ENCODE results near the gene AQP12A. TPM values are rescaled to one million over a fixed set of nuclear protein-coding genes. Genes with fewer than 3 reads are reported as not detected.
"Not testable (repeated sequence)": the region's sequence is repeated elsewhere in the genome, so short reads cannot be mapped to it uniquely, and the experiment has no call there.

AQP12A gene
- not detected for total RNA-seq

GRCh38 chr2:240691631-240692420, at the start of gene AQP12A:
Gene AQP12A (plus strand): TSS chr2:240691866. CDS start chr2:240691914, 48 bp downstream.
- peak; percentile 49 for DNase-seq (ENCODE audit: low spot score)
- intact Hi-C loops (cut with DNase I); ATAC-seq: not testable (repeated sequence)

DNA sequence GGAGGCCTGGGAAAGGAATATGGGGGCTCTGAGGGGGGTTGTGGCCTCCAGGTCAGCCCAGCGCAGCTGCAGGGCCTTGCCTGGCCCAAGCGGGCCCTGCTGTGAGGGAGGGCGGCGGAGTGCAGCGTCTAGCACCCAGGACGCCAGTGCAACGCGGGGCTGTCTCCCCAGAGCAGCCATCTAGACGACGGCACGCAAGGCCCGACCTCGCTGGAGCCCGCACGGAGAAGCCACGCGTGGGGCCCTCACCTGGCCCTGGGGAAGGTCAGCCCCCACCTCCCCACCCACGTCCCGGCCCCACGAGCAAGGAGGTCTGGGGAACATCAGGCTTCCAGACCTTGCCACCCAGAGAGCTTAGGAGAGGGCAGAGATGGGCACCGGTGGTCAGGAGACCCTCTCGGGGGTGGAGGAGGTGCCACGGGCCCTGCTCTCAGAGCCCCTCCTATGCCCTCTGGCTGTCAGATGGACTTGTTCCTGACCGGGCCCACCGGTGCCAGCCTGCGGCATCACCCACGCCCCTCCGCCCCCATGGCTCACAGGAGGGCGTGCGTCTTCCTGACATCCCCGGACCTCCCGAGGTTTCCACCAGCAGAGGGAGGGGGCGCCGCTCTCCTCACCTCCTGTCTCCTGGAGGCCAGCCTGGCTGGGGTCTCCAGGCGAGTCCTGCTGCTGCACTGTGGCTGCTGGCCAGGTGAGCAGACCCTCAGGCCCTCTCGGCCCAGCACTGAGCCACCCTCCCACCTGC, 49.4 kb upstream of the AQP12A start:
- ATAC-seq (no peak), DNase-seq (ENCODE audit: low spot score) (no peak)
- intact Hi-C loops (cut with DNase I), result no loop called here

DNA sequence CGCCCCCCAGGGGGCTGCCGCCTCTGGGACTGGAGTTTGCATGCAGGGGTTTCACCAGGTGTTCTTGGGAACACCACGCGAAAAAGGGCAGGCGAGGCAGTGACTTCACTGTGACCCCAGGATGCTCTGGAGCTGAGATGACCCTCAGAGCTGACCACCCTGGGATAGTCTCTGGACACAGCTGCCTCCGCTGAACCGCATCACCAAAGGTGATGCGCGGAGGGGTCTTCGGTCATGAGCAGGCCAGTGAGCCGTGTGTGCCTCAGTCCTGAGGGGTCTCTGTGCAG, 48.9 kb upstream of the AQP12A start:
- intact Hi-C loops (cut with DNase I), result no loop called here
- ATAC-seq, result no peak
- no peak for DNase-seq (ENCODE audit: low spot score)

GRCh38 chr2:240643093-240643810, 48.4 kb upstream of the AQP12A start:
- ATAC-seq (no peak), DNase-seq (ENCODE audit: low spot score) (no peak)
- intact Hi-C loops (cut with DNase I), result no loop called here

DNA sequence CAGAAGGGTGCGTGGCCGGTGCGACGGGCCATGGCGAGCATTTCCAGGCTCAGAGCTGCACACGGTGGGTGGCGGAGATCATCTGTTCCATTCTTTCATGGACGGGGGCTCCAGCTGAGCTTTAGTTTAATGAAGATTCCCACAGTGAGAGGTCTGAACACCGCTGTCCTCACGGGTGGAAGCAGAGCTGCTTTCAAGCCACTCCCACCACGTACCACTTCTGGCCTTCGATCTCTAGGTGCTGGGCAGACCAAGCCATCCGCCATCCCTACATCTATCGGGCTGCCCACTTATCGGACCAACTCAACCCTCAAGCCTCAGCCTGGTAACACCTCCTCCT, 47.9 kb upstream of the AQP12A start:
- no peak for DNase-seq (ENCODE audit: low spot score)
- intact Hi-C loops (cut with DNase I), result no loop called here

DNA sequence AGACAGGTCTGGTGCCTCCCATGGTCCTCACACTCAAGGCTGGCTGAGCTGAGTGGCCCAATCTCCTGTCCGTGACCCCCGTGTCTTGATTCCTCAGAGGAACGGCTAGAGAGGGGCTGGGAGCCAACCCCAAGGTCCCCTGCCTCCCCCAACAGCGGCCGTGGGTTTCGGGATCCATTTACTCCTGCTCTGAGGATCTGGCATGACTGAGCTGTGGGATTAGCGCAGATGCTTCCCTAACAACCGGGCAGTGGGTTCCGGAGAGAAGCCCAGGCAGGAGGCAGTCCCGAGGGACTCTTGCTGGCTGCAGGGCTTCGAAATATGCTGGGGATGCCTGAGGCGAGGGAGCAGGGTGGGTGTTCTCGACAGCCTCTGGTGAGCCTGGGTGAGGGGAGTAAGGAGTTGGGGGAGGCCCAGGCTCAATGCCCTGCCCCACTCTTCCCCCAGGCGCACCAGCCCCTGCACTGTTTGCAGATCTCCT, 47.5 kb upstream of the AQP12A start:
- no peak for DNase-seq (ENCODE audit: low spot score)
- intact Hi-C loops (cut with DNase I), result no loop called here
- ATAC-seq, result no peak

More for the DNA sequence above, 47.9 kb upstream of the AQP12A start:
- ATAC-seq, result no peak

- no peak for DNase-seq (ENCODE audit: low spot score)
- intact Hi-C loops (cut with DNase I), result no loop called here
- no peak for ATAC-seq
These were observed 46.8 kb upstream of the AQP12A start for GRCh38 chr2:240644859-240645301.

- intact Hi-C loops (cut with DNase I), result no loop called here
- ATAC-seq, result no peak
- no peak for DNase-seq (ENCODE audit: low spot score)
These were observed 46.3 kb upstream of the AQP12A start for GRCh38 chr2:240645346-240645745.

- no peak for ATAC-seq
- DNase-seq (ENCODE audit: low spot score), result no peak
- intact Hi-C loops (cut with DNase I), result no loop called here
These were observed 45.9 kb upstream of the AQP12A start for GRCh38 chr2:240645801-240646175.

- ATAC-seq (no peak), DNase-seq (ENCODE audit: low spot score) (no peak)
- intact Hi-C loops (cut with DNase I), result no loop called here
These were observed 45.3 kb upstream of the AQP12A start for GRCh38 chr2:240646176-240646899.

DNA sequence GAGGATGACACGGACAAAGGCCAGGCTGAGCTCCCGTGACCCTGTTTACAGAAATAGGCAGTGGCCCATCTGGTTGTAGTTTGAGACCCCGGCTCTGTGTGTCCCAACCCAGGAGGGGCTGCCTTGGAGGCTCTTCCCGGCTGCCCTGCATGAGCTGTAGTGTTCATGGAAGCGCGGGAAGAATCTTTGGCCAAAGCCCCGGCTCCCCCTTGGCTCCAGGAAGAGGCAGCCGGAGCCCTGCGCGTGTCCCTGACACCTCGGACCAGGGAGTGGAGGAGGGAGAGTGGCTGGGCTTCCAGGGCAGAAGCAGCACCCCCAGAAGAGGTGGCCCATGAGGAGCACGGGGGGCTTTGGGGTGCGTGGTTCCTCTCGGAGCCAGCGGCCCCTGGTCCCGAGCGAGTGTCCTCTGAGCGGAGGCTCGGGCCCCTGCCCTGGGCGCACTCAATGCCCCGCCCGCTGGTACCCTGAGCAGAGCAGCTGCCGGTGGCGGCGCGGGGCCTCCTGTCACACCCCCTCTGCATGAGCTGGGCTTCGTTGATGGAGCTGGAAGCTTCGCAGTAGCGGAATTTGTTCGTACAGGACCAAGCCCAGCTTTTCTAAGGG, 44.7 kb upstream of the AQP12A start:
- DNase-seq (ENCODE audit: low spot score), result no peak
- ATAC-seq, result no peak
- intact Hi-C loops (cut with DNase I), result no loop called here

- ATAC-seq (no peak), DNase-seq (ENCODE audit: low spot score) (no peak)
- intact Hi-C loops (cut with DNase I), result no loop called here
These were observed 44.0 kb upstream of the AQP12A start for GRCh38 chr2:240647503-240648154.

DNA sequence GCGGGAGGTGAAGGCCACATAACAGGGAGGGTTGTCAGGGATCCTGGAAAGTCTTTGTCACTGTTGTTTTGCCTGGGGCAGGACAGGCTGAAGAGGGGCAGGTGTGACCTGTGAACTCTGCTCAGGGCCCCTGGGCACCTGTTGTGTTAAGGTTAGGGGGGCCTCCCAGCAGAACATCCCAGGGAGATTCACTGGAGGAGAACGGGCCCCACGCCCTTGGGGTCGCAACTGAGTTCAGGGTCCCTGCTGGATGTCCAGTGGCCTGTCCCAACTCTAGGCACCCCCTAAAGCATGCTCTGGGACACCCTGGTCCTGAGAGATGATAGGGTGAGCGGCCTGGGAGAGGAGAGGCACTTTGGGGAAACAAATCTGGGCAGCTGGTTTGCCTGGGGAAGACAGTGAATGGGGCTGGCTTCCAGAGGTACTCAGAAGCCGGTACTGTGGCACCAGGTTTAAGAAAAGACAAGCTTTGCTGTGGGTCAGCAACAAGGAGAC, 43.5 kb upstream of the AQP12A start:
- DNase-seq (ENCODE audit: low spot score) (no peak), ATAC-seq (peak; percentile 6)
- intact Hi-C loops (cut with DNase I), result no loop called here

- DNase-seq (ENCODE audit: low spot score) (no peak), ATAC-seq (peak; percentile 63)
- intact Hi-C loops (cut with DNase I), result no loop called here
These were observed 42.9 kb upstream of the AQP12A start for GRCh38 chr2:240648650-240649275.

GRCh38 chr2:240649331-240649730, 42.3 kb upstream of the AQP12A start:
- intact Hi-C loops (cut with DNase I), result no loop called here
- DNase-seq (ENCODE audit: low spot score) (no peak), ATAC-seq (no peak)

DNA sequence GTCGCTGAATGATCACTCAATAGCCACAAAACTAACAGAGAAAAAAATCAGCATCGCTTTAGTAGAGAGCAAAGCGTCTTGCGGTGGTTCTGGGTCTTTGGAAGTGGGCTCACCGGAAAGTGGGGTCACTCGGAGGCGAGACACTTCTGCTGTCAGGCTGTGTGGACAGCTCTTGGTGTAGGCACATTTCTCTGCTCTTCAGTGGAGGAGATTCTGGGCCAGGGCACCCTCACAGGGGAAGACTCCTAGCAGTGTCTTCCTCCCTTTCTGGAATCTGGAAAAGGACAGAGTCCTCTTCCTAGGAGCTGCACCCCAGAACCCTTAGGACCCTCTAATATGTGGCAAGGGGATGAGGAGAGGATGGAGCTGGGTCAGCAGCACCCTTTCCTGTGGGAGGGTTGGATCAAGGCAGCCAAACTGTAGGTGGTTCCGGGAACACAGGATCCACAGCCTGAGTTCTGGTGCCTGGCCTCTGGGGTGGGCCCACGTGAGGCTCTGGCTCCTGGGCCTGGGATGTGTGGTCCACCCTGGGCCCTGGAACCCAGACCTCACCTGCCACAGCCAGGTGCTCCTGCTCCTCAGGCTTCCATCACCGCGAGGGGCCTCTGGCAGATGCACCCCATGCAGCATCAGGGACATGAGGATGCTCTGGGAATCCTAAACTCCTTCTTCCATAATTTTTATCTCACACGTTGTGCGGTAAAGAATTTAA, 41.3 kb upstream of the AQP12A start:
- ATAC-seq (no peak), DNase-seq (ENCODE audit: low spot score) (no peak)
- intact Hi-C loops (cut with DNase I), result no loop called here

GRCh38 chr2:240651185-240651584, 40.5 kb upstream of the AQP12A start:
- ATAC-seq (no peak), DNase-seq (ENCODE audit: low spot score) (no peak)
- intact Hi-C loops (cut with DNase I), result no loop called here
